Measurements from ENCODE around the gene DUSP2.
"Not testable (repeated sequence)": the region's sequence is repeated elsewhere in the genome, so short reads cannot be mapped to it uniquely, and the experiment has no call there.

Gene DUSP2

DNA sequence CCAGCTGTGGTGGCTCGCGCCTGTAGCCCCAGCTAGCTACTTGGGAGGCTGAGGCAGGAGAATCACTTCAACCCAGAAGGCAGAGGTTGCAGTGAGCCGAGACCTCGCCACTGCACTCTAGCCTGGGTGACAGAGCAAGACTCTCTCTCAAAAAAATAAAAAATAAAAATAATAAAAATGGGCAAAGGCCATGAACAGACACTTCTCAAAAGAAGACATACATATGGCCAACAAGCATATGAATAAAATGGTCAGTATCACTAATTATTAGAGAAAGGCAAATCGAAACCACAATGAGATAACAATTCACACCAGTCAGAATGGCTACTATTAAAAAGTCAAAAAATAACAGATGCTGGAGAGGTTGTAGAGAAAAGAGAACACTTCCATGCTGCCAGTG lies 15.1 kb upstream of the DUSP2 start:
- DNase-seq: not testable (repeated sequence)

DNA sequence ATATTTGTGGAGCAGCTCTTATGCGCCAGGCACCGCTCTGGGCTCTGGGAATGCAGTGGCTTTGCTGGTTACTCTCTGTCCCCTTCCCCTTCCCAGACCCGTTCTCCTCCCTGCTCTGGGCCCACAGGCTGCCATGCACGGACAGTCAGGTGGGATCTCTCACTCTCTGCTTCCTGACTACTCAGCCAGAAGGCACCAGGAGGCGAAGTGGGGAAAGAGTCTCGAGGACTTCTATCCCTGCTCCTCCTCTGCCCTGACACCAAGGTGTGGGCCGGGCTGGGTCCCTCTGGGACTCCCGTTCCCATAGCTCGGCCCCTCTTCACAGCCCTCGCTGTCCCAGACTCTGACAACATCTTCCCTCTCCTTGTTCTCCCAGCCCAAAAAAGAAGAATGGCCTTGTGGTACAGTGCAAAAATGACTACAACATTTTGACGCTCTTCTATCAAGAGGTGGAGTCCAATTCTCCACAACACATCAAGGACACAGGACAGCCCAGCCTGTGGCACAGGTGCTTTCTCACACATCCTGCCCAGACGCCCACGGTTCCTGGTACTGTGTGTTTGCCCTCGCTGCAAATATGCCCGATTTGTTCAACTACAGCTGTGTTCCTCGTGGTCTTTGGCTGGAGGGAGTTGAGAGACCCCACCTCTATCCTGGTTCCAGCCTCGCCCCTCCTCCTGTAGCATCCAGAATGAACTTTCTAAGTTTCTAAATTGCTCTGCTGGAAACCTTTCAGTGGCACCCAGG lies 14.0 kb upstream of the DUSP2 start:
- no peak for DNase-seq

DNA sequence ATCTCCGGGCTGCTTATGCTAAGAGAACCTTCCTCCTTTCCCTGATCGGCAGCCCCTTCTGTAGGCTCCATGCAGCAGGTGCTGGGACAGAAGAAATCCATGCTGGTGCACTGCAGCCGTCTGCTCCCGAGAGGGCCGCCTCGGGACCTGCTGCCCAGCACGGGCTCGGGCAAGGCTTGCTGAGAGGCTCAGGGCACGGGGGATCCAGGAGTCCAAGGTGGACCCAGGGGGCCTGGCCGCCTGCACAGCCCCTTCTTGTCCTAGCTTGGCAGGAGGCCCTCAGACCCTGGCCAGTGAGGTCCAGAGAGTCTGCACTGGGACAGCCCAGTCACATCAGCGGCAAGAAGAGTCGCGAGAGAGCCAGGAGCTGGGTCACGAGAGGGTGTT lies 13.3 kb upstream of the DUSP2 start:
- no peak for DNase-seq

DNA sequence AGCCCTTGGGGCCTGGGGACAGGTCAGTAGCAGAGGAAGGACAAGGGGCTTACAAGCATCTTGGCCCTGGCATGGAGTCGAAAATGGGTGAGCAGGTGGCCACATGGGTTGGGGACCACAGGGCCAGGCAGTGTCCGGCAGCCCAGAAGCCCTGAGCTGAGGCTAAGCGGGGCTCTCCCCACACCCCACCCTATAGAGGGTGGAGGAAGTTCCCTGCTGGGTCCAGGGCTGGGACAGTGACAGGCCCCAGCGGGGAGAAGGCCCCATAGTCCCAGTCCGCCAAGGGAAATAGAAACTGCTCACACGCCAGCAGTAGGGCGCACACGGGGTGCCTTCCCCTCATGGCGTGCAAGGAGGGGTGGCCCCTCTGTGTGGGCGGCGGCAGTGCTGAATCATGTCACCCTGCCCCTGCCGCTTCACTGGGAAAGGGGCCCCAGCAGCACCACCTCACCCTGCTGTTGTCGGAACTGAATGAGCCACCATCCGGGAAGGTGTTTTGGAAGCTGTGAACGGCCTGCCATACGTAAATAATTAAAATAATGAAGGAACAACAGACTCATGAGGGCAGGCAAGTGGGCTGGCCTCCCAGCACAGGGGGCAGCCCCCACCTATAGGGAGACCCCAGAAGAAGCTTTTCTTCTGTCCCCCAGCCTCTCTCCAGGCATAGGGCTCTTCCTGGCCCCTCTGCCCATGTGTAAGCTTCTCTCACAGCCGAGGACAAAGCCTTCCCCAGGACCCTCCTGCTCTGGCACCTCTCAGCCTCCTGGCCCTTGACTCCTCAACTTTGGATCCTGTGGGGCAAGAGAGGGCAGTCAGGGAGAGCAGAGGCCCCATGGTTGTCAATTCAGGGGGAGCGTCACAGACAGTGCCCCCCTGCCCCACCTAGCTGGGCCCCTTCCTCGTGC lies 12.7 kb upstream of the DUSP2 start:
- no peak for DNase-seq

DNA sequence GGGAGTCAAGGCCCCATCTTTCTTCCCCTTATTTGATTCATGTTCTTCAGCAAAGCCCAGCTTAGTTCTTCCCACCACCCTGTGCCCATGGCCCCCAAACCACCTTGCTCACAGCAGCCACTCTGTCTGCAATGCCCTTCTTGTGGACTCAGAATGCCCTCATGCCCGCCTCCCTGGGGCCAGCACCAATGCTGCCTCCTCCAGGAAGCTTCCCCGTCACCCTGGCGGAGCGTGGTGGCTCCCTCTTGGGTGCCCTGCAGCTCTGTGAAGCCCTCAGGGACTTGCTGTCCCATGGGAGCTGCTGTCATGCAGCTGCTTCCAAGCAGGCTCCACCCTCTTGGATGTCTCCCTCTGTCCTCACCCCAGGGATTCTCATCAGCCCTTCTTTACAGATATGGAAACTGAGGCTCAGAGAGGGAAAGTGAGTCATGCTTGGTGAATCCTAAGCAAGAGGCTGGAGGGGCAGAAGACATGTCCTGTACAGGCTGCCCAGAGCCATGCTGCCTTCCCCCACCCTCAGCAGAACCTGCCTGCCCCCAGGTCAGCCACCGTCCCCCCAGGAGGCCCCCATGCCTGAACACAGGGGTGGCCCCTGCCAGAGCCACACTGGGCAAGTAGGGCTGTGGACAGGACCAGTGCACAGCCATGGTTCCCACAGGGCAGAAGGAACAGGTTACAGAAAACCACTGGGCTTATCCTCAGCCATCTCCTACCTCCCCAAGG lies 11.8 kb upstream of the DUSP2 start:
- DNase-seq: no peak

DNA sequence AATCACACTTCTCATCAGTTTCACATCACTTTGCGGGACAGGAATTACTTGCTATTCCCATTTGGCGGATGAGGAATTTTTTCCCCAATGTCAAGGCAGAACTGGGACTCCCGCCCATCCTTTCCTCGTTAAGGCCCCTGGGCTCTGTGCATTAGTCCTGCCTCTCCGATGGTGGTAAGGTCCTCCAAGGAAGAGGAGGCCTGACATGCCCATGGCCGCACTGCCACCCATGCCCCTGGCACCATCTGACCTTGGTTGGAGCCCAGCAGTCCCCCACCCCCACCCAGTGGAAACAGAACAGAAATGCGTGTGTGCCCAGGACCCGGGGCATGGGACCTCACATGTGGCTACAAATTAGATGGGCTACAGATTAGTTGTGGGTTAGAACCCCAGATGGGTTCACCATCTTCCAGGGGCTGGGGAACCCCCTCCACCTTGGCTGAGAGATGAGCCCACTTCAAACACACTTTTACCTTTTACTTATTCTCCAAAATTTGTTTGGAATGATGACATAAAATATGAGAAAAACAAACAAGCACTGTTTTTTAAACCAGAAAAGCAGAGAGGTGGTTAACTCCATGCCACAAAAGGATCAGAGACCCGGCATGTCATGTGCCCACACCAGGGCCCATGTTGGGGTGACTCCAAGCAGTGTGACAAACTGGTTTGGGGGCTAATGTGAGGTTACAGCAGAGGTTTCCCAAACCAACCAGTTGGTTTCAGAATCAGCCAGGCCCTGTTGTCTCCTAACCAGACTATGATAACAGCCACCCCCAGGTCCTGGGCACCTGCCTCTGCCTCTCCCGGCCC lies 11.0 kb upstream of the DUSP2 start:
- DNase-seq: no peak

DNA sequence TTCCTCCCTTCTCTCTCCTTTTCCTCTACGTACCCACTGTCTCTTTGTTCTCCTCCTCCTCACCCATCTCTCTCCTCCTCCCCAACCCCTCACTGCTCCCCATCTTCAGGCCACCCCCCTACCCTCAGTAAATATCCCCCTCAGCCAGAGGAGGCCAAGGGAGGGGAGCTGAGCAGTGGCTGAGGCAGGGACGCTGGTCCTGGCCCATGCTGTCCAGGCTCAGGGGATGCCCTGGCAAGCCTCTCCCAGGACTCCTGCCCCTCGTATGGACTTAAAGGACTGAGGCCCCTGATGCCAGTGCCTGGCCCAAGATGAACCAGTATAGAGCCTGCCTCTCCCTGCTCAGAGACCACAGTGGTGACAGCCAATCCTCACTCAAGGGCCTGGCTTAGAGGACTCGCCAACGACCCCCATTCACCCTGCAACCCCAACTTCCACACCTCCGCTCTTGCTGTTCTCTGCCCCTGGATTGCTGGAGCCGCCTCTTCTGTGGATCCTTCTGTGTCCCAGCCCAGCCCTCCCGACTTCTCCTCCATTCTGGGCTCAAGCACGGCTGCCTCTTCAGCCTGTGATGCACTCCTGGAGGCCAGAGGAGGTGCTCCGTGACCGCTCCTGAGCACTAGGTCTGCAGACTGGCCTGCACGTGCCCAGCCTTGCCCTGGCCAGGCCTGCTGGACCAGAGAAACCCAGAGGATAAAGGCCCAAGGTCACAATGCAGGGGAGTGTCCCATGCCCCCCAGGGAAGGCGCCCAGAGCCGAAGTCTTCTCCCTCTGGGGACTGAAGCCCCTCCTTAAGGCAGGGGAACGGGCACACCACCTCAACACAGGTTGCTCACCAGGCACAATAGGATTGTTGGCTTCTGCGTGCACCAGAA lies 9.5 kb upstream of the DUSP2 start:
- no peak for DNase-seq

DNA sequence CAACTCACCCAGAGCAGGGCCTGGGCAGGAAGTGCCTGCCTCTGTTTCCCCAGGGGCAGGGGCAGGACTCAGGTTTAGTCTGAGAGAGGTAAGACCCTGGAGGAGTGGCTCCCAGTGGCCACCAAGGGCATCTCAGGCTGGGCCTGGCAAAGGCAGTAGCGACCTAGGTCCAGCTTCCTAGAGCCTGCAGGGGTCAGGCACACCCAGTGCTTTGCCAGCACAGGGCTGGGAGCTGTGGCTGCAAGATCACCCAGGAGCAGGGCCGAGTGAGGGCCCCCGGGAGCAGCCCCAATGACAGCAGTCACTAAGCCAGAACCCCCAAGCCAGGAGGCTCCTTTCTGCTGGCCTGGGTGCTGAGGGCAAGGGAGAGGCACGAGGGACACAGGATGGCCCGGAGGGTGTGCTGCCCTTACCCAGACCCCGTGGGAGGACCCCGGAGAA lies 8.8 kb upstream of the DUSP2 start:
- DNase-seq: no peak

DNA sequence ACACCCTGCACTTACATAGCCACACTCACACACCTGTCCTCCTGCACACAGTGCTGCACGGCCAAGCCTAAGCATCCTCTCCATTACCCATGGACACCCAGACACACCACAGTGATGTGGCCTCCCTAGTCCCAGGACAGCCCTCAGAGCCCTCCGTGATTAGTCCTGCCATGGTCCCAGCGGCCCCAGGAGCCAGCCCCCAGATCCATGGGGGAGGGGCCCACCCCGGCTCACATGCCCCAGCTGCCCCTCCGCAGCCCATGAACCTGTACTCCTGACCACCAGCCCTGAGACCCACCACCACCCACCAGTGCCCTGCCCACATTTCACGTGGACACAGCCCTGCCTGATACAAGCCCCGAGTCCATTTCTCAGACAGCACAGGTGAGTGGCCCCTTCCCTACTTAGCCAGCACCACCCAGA lies 8.1 kb upstream of the DUSP2 start:
- no peak for DNase-seq

DNA sequence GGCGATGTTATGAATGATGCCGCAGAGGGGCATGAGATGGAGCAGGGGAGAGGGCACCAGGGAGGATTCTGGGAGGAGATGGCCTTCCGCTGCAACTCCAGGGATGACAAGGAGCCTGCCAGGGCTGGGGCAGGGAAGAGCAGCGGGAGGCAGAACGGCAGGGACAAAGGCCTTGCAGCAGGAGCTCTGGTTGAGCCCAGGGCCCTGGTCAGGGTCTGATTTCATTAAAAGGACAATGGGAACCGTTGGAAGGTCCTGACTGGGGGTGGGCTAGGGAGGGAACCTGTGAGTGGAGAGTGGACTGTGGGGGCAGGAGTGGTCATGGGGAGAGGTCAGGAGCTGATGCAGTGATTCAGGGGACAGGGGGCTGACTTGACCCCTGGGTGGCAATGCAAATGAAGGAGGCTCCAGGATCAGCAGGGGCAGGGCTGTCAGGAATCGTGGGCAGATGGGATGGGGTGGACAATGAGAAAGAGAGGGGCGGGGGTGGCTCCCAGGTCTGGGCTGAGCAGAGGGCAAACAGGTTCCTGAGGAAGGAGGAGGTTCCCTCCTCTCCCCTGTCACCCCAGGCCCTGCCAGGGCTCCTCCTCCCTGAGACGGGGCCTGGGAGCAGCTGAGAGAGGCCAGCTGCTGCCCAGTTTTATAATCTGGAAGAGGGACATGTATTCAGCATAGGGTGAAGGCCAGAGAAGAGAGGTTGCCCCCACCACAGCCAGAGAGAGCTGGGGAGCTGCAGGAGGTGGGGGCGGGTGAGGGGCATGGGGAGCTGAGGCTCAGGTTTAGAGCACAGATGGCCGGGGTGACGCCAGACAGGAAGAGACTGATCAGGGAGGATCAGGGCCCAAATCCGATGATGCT lies 7.3 kb upstream of the DUSP2 start:
- DNase-seq: no peak

DNA sequence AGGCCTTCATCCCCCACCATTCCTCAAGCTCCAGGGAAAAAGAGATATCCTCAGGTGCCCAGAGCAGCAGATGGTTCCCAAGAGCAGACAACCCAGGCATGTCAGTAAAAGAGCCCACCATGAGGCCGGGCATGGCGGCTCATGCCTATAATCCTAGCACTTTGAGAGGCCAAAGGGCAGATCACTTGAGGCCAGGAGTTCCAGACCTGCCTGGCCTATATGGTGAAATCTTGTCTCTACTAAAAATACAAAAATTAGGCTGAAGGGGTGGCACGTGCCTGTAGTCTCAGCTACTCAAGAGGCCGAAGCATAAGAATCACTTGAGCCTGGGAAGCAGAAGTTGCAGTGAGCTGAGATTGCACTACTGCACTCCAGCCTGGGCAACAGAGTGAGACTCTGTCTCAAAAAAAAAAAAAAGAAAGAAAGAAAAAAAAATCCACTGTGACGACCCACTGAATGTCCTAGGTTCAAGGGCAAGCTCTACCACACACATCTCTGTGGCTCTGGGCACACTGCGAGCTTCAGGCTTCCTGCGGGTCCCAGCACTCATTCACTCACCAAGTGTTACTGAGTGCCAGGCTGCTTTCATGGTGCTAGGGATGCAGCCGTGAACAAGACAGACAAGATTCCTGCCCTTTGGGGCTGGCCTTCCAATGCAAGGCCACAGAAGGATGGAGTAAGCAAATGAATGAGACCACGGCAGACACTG lies 6.5 kb upstream of the DUSP2 start:
- no peak for DNase-seq

DNA sequence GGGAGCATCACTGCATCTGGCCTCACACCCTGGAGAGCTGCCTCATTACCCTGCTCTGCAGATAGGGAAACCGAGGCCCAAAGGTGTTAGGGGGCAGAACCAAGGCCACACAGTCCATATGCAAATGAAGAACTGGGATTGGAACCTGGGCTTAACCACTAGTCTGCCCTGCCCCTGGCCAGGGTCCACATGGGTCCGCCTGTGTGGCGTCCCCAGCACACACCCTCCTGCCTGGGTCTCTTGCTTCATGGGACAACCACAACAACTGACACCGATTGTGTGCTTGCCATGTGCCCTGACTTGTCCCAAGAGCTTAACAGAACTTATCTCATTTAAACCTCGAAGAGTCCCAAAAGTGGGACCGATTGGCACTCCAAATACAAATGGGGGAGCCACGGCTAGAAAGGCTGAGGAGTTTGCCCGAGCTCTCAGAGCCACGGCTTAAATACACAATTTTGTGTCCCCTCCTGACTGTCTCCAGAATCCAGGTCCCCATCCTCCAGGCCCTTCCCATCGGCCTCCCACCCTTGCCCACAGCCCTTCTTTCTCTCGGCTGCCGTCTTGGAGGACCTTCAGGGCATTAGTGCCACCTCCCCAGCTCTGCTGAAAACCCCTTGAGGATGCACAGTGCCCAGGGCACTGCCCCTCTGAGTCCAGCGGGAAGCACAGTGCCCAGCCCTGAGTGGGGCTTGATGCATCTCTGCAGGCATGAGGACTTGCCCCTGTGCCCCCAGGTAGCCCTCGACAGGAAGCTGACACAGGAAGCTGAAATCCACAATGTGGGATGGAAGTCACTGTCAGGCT lies 5.8 kb upstream of the DUSP2 start:
- DNase-seq: no peak

DNA sequence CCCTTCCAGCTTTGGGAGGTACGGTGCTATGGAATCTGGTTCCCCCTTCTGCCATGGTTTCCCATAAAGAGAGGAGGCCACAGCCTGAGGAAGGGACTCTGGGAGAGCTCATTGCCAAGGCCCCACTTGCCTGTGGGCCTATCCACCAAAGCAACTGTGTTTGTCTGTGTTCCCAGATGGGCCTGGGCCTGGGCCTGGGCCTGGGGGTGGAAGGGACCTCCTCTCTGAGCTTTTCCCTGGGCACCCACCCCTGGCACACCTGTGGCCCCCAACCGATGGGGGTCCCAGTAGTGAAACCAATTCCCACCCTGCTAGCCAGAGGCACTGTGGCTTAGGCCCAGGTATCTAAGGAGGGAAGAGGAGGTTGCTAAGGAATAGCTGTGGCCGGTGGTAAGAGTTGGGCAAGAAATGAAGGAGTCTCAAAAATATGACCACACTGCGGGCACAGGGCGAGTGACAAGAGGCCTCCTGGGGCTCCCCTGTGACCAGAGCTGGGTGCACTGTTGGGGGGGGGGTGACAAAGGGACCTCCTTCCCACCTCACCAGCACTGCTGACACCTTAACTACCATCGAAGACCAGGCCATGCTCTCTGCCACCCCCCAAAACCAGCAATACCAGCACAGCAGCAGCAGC lies 4.9 kb upstream of the DUSP2 start:
- no peak for DNase-seq

DNA sequence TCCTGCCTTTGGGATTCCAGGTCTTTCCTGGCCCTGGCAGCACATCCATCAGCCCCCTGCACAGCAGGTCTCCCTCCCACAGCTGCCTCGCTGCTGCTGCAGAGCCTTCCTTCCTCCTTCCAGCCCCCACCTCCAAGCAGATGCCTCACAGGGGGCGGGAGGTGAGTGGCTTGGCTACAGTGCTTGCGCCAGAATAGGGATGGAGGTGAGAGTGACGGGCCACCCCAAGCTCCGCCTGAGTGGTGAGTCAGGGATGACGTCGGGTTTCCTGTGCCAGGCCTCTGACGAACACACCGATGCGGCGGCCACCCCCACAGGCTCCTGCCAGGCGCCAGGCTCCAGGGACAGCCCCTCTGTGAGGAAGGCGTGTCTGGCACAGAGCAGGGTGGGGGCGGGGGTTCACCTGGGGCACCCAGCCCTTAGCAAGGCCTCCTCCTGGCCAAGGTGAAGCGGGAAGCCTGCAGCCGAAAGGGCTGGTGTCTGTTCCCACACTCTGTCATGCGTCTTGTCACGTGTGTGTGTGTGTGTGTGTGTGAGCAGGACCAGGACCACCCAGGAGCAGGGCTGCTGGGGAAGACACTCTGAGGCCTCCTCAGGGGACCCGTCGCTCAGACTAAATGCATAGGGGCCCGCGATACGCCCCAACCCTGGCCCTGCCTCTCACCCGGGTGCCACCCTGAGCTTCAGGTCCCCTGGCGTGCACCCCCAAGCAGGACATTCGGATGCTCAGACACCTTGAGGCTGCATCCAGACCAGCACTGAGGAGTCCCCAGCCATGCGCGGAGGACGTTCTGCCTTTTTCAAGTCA lies 3.4 kb upstream of the DUSP2 start:
- peak; percentile 77 for DNase-seq

DNA sequence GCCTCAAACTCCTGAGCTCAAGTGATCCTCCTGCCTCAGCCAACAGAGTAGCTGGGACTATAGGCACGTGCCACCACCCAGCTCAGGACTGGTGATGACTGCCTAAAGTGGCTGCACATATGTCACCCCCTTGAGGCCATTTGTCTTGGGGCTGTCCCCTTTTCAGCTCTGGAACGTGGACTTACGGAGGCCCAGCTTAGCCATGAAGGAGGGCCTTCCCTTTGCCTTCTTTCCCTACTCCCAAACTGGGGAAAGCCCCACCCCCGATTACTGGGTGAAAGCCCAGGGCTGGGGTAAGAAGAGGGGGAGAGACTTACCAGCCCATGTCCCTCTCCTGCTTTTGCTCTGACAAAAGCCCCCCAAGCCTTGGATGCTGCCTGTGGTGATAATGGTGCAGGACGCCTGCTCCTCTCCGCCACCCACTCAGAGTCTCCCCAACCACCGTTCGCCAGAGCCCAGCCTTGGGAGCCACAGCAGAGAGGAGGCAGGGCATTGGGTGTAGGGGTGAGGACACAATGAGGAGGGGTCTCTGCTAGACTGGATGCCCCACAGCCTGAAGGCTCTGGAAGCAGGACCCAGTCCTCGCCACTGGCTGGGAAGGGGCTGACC lies 2.5 kb upstream of the DUSP2 start:
- peak; percentile 66 for DNase-seq

DNA sequence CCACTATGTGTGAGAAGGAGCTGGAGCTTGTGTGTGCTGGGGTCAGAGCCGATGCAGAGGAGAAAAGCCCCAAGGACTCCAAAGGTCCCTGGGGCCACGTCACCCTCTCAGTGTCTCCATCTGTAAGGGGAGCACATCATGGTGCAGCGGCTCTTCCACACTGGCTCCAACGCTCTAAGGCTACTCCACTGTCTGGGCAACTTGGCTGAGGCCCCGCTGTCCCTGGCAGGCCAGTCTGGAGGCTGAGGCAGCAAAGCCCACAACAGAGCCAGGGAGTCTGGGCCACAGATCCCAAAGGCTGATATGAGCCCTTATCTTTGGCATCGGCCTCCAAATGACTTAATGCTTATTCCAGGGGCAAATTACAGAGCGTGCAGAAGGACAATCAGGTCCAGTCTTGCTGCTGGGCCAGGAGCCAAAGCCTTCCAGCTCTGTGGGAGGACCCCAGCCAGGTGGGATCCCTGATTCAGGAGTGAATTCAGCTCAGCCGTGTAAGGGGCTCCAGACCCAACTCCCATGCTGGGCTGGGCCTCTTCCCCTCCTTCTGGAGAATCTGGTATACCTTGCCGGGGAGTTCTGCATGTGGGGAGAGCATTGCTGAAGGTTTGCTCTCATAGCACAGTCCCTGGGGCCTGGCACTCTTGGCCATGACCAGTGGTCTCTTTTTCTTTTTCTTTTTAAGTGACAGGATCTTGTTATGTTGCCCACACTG lies 1.8 kb upstream of the DUSP2 start:
- peak; percentile 92 for DNase-seq

Data from DMS79 (cell line).